Fibroblast of the aortic adventitia (primary cell): Measurements from ENCODE around the gene EMD. TPM values are rescaled to one million over a fixed set of nuclear protein-coding genes. Genes with fewer than 3 reads are reported as not detected.

ENCODE experiments used
- DNase-seq: peaks from one replicate; pipeline ENCODE4 v3.0.0-alpha.2; 2010; ENCODE audit warnings: low read depth
- H3K4me3 ChIP-seq: 2 replicates; pipeline ENCODE4 v1.5.1; 2011; ENCODE audit warnings: low read depth, mild to moderate bottlenecking, control low read depth, low read length, moderate library complexity
- total RNA-seq: library from RNA; depleted of rRNA; stranded (reverse); fragments of >200 nt; gene quantifications from 2 replicates; pipeline ENCODE4 v1.2.3, GENCODE V29; 2012; ENCODE audit warnings: low replicate concordance
- TF ChIP-seq, protein P1 (sequence below): IDR thresholded peaks from 2 replicates; pipeline ENCODE4 v1.5.1; 2011; ENCODE audit warnings: mild to moderate bottlenecking, low read length, control low read depth, inconsistent platforms; ENCODE audit not compliant: insufficient read depth

Gene EMD
- total RNA-seq, 1 donor = 29.9 TPM

DNA sequence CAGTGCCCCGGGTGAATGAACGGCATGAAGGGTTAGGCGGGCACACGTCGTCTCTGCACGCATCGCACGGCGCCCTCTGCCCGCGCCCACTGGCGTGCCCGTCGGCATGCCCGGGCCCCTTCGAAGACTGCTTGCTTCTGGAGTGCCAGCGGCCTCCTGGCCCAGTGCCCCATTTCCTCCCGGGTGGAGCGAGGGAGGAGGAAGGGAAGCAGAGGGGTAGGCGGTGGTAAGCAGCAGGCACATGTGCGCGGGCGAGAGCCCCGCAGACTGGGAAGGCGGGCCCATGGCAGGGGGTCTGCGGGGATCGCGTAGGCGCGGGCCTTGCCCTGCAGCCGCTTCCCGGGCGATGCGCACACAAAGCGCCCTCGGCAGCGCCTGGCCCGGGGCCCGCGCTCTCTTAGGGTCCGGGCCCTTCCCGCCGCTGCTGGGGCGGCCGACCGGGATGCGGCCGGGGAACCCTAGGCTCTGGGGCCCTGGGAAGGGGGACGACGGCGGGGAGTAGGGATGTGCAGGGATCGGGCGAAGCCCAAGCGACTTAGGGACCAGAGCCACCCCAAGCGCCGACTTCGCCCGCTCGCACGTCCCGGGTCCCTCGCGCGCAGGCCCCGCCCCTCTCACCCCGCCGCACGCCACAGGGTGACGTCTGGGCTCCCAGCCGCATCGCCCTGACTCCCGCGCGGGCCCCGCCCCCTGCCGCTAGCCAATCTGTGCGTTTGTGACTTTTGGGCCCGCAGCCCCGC is 866 bp upstream of the EMD start:
- H3K4me3 ChIP-seq = peak overlapping the region; percentile 59
- TF ChIP-seq, protein P1, sequence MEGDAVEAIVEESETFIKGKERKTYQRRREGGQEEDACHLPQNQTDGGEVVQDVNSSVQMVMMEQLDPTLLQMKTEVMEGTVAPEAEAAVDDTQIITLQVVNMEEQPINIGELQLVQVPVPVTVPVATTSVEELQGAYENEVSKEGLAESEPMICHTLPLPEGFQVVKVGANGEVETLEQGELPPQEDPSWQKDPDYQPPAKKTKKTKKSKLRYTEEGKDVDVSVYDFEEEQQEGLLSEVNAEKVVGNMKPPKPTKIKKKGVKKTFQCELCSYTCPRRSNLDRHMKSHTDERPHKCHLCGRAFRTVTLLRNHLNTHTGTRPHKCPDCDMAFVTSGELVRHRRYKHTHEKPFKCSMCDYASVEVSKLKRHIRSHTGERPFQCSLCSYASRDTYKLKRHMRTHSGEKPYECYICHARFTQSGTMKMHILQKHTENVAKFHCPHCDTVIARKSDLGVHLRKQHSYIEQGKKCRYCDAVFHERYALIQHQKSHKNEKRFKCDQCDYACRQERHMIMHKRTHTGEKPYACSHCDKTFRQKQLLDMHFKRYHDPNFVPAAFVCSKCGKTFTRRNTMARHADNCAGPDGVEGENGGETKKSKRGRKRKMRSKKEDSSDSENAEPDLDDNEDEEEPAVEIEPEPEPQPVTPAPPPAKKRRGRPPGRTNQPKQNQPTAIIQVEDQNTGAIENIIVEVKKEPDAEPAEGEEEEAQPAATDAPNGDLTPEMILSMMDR = no peak
- DNase-seq = no peak

DNA sequence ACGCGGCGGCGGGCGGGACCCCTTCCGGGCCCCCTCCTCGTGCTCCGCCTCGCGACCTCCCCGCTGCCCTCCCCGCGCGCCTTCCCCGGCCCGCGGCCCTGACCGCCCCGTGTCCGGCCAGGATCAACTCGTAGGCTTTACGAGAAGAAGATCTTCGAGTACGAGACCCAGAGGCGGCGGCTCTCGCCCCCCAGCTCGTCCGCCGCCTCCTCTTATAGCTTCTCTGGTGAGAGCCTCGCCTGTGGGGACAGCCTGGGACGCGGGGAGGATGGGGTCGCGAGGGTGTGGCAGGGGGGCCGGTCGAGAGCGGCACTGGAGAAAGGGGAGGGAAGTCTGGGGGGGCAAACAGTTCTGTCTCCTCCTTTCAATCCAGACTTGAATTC is 465 bp downstream of the EMD start:
- TF ChIP-seq, protein P1 = no peak
- DNase-seq = no peak
- H3K4me3 ChIP-seq = peak overlapping the region; percentile 75

DNA sequence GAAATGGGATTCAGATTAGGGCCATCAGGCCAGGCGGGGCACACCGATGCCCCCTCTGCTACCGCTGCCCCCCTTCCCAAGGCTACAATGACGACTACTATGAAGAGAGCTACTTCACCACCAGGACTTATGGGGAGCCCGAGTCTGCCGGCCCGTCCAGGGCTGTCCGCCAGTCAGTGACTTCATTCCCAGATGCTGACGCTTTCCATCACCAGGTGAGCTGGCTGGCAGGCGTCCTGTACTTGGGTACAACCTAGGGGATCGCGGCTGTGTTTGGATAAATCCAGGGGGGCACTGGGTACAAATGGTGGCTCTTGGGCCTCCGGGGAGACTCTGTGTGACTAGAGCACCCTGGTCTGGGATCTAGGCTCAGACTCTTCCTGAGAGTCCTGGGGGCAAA is 1.1 kb downstream of the EMD start:
- TF ChIP-seq, protein P1 = no peak
- peak overlapping the region; percentile 75 for H3K4me3 ChIP-seq
- DNase-seq = no peak

DNA sequence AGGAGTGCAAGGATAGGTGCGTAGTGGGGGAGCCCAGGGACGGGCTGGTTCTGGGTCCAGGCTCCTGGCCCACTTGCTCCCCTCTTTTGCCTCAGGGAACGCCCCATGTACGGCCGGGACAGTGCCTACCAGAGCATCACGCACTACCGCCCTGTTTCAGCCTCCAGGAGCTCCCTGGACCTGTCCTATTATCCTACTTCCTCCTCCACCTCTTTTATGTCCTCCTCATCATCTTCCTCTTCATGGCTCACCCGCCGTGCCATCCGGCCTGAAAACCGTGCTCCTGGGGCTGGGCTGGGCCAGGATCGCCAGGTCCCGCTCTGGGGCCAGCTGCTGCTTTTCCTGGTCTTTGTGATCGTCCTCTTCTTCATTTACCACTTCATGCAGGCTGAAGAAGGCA is 1.7 kb downstream of the EMD start:
- TF ChIP-seq, protein P1 = no peak
- H3K4me3 ChIP-seq = peak overlapping the region; percentile 75
- no peak for DNase-seq

DNA sequence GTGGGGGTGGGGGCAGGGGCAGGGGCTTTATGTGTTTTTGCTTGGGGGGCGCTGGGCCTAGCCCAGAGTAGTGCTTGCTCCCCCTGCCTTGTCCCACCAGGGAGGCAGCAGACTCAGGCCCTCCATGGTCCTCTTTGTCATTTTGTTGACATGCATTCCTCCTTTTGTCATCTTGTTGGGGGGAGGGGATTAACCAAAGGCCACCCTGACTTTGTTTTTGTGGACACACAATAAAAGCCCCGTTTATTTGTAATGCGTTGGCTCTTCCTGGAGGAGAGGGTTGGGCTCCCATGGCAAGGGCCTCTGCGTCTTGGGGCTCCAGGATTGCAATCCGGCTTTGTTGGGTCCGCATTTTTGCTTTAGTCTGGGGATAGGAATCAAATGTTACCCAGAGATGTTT is 2.2 kb downstream of the EMD start:
- DNase-seq = no peak
- TF ChIP-seq, protein P1 = no peak
- H3K4me3 ChIP-seq = no peak overlapping the region

DNA sequence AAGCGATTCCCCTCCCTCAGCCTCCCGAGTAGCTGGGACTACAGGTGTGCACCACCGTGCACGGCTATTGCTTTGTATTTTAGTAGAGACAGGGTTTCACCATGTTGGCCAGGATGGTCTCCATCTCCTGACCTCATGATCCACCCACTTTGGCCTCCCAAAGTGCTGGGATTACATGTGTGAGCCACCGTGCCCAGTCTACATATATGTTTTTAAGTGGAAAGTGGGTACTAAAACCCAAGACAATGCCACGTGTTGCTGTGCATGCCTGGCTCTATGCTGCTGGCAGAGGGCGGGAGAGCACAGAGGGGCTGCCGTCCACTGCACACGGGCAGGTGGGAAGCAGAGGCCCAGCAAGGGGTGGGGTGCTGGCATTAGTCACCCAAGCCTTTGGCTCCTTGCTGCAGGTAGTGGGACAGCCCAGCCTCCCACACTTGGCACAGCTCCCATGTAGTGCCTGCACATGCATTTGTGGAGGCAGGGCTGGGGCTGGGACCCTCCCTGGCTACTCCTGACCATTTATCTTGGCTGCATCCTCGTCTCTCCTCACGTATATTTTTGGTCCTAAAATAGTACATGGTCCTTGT is 3.5 kb downstream of the EMD start:
- DNase-seq = peak; percentile 14
- TF ChIP-seq, protein P1 = no peak

More for the DNA sequence above, 3.5 kb downstream of the EMD start:
- no peak overlapping the region for H3K4me3 ChIP-seq
